ENCODE measurements around the gene RAPGEF5.
A peak's percentile ranks its signal among the peaks of the same experiment; 100 is the strongest.

RAPGEF5 gene

DNA sequence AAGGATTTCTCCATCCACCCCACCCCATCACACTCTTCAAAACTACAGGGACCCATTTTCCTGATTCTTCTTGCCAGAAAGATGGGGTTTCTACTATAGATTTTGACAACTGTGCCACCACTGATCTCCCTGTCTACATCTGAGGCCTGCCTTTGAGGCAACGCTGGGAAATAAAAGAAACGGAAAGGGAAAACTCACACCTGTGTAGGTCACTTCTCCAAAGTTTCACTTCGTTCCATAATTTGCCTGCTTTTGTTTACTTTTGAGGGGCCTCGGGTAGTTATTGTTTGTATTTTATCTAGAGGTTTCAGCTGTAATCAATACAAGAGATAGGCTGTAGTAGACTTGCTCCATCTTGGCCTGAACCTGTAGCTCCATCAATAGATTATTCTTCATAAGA is 56.1 kb downstream of the RAPGEF5 start:
- Histone ChIP-seq H3K9me3 (peaks cover 15% of the 10 kb centered on the region), H4K20me1 (no peaks in the 10 kb centered on the region)

DNA sequence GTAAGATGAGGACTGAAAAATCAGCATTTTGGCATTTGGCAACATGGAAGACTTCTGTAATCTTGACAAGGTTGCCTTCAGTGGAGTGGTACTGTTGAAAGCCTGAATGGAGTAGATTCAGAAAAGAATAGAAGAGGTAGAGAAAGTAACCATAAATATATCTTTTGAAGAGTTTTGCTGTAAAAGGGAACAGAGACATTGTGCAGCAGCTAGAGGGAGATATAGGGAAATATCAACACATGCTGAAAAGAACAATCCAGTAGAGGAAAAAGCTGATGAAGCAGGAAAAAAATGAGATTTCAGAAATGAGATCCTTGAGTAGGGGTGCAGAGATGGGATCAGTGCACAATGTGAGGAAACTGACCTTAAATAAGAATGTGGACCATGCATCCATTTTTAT is 60.0 kb downstream of the RAPGEF5 start:
- no peaks in the 10 kb centered on the region for H4K20me1 ChIP-seq
- H3K27ac ChIP-seq = no peak overlapping the region
- peaks cover 10% of the 10 kb centered on the region for H3K9me3 ChIP-seq
- H3K9ac ChIP-seq = no peak overlapping the region
- H3K4me2 ChIP-seq = no peak overlapping the region
- H3K4me1 ChIP-seq = peaks cover 15% of the 10 kb centered on the region
- H3K27me3 ChIP-seq = no peaks in the 10 kb centered on the region
- no peak overlapping the region for H3K4me3 ChIP-seq
- no peak for TF ChIP-seq Cebpa-rat (IDR thresholded peaks at IDR 0.05)
- H3K36me3 ChIP-seq = peaks cover 85% of the 10 kb centered on the region

More for the DNA sequence above, 56.1 kb downstream of the RAPGEF5 start:
- no peak overlapping the region for H3K9ac ChIP-seq
- TF ChIP-seq Cebpa-rat (IDR thresholded peaks at IDR 0.05) = no peak
- peaks cover 14% of the 10 kb centered on the region for H3K4me1 ChIP-seq
- peaks cover 77% of the 10 kb centered on the region for H3K36me3 ChIP-seq
- no peak overlapping the region for H3K27ac ChIP-seq
- no peak overlapping the region for H3K4me3 ChIP-seq
- no peaks in the 10 kb centered on the region for H3K27me3 ChIP-seq
- no peak overlapping the region for H3K4me2 ChIP-seq

DNA sequence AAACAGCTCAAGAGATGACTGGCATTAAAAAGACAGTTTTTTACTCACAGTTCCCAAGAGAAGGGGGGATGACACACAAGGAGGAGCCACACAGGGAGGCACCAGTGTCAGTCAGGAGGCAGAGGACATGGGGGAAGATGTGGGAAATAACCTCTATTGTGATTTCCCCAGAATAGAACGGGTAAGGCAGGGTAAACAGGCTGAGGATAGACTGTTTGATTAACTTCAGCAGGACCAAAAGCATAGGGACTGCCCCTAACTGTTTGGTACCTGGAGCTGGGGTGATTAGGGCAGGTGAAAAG is 60.7 kb downstream of the RAPGEF5 start:
- H3K27me3 ChIP-seq = no peaks in the 10 kb centered on the region
- no peaks in the 10 kb centered on the region for H4K20me1 ChIP-seq
- no peak overlapping the region for H3K4me3 ChIP-seq
- H3K27ac ChIP-seq = no peak overlapping the region
- peaks cover 85% of the 10 kb centered on the region for H3K36me3 ChIP-seq
- H3K4me1 ChIP-seq = peaks cover 15% of the 10 kb centered on the region
- peaks cover 11% of the 10 kb centered on the region for H3K9me3 ChIP-seq
- no peak for TF ChIP-seq Cebpa-rat (IDR thresholded peaks at IDR 0.05)
- H3K9ac ChIP-seq = no peak overlapping the region
- H3K4me2 ChIP-seq = no peak overlapping the region

DNA sequence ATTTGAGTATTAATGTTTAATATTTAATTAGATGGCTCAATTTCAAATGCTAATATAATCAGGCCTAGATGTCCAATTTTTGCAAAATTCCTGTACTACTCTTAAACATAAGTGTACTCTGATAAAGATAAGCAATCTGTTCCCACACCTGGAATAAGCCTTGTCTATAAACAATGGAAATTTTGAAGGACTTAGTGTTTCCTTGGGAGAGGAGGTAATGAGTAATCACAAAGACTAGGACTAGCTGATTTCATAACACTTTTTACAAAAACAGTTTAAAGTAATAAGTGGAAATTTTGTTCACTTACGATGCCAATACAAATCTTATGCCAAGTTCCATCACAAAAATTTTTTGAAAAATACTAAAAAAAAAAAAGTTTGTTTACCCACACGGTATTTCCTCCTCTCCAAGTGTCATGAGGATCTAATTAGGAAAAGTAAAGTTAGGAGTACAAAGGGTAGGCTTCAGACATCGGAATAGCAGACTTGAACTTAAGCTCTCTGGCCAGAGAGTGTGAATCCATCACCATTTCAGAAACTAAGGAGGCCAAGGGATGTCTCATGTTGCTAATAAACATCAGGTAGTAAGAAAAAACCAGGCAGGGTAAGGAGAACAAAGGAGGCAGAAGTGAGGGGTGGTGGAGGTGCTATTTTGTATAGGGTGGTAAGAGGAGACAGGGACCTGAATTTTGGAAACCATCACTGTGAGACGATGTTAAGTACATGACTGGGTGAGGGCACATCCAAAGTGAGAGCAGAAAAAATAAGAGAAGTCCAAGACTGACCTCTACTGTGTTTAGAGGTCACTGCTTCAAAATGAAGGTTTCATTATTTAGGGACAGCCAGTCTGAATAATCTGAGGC is 61.3 kb downstream of the RAPGEF5 start:
- H3K36me3 ChIP-seq = peaks cover 85% of the 10 kb centered on the region
- H3K27ac ChIP-seq = no peak overlapping the region
- H3K9me3 ChIP-seq = peaks cover 15% of the 10 kb centered on the region
- no peaks in the 10 kb centered on the region for H3K27me3 ChIP-seq
- peaks cover 15% of the 10 kb centered on the region for H3K4me1 ChIP-seq
- H4K20me1 ChIP-seq = no peaks in the 10 kb centered on the region
- no peak overlapping the region for H3K4me2 ChIP-seq
- H3K9ac ChIP-seq = no peak overlapping the region
- no peak for TF ChIP-seq Cebpa-rat (IDR thresholded peaks at IDR 0.05)
- no peak overlapping the region for H3K4me3 ChIP-seq

DNA sequence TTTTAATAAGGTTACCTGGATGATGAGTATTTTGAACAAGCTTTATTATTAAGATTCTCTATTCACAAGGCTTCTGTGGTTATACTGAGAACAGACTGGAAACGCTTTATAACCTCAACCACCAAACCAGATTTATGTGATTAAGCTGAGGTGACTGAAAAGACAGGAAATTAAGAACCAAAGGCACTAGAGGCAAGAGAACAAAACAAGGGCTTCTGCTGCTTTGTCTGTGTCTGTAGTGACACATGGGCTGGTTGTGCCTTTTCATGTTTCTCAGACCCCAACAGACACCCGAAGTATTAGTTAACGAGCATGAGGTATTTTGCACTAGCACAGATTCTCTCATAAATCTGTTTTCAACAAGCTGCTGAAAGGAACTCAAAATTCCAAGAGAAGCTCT is 64.4 kb downstream of the RAPGEF5 start:
- Histone ChIP-seq H3K4me2 (0 out of 2 replicates have a peak overlapping the region, but pooled peaks have one; percentile 13), H4K20me1 (no peaks in the 10 kb centered on the region), H3K9ac (no peak overlapping the region), H3K27me3 (no peaks in the 10 kb centered on the region), H3K27ac (no peak overlapping the region), H3K9me3 (peaks cover 17% of the 10 kb centered on the region), H3K36me3 (peaks cover 92% of the 10 kb centered on the region), H3K4me1 (peaks cover 15% of the 10 kb centered on the region), H3K4me3 (no peak overlapping the region)
- TF ChIP-seq Cebpa-rat (IDR thresholded peaks at IDR 0.05) = no peak

DNA sequence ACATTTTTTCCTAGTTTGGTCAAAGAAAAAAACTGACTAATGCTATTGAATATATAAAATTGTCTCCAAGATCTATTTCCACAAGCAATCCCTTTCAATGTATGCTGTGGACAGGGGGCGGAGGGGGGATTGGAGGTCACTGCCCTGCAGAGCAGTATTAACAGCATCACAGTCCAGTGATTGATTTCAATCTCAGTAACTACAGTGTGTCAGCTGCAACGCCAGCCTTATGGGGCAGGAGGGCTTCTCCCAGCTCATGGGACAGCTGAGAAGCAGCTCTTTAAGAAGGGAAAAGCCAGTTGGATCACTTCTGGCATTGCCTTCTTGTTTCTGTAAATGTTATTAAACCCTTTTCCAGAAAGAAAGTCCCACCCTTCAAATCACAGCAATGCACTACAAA is 65.0 kb downstream of the RAPGEF5 start:
- Histone ChIP-seq H3K27me3 (no peaks in the 10 kb centered on the region), H4K20me1 (no peaks in the 10 kb centered on the region), H3K4me2 (no peak overlapping the region), H3K9me3 (peaks cover 17% of the 10 kb centered on the region), H3K27ac (no peak overlapping the region), H3K36me3 (peaks cover 92% of the 10 kb centered on the region), H3K9ac (no peak overlapping the region), H3K4me3 (no peak overlapping the region), H3K4me1 (peaks cover 15% of the 10 kb centered on the region)
- no peak for TF ChIP-seq Cebpa-rat (IDR thresholded peaks at IDR 0.05)

DNA sequence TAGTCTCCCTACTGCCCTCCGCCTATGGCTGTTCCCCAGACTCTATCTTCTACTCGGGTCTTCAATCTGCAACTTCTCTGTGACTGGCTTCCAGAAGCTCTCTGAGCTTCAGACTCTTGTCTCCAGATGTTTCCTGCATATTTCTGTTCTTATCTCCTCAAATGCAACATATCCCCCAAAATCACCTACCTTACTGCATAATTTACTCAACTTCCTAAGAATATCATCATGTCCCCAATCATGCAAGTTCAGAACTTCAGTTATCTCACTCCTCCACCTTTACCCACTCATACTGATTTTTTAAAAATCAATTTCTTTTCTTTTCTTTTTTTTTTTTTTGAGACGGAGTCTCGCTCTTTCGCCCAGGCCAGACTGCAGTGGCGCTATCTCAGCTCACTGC is 68.8 kb downstream of the RAPGEF5 start:
- TF ChIP-seq Cebpa-rat (IDR thresholded peaks at IDR 0.05) = no peak
- Histone ChIP-seq H3K4me3 (no peak overlapping the region), H3K9me3 (peaks cover 17% of the 10 kb centered on the region), H3K27me3 (no peaks in the 10 kb centered on the region), H3K36me3 (peaks cover 65% of the 10 kb centered on the region), H3K4me2 (no peak overlapping the region), H3K27ac (no peak overlapping the region), H3K4me1 (peaks cover 12% of the 10 kb centered on the region), H3K9ac (no peak overlapping the region), H4K20me1 (no peaks in the 10 kb centered on the region)

DNA sequence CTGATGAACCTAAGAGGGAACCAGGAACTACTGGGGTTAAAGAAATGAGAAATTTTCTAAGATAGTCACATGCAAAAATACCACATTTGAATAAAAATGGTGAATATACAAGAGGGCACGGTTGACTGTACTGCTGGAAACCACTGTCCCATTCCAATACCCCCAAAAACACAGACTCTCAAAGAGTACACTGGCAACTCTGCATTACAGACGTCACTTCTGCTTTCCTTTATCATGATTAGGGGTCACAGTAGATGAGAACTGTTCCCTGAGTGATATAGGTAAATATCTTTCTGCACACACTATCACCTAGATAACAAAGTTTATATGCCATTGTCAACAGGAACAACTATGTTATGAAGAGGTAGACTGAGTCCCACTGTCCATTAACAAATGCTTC is 69.5 kb downstream of the RAPGEF5 start:
- Histone ChIP-seq H3K4me3 (no peak overlapping the region), H3K9me3 (peaks cover 17% of the 10 kb centered on the region), H3K27me3 (no peaks in the 10 kb centered on the region), H3K4me2 (no peak overlapping the region), H3K4me1 (peaks cover 4% of the 10 kb centered on the region; the same call in 1 of the 2 replicates), H3K36me3 (peaks cover 57% of the 10 kb centered on the region), H3K9ac (no peak overlapping the region), H4K20me1 (no peaks in the 10 kb centered on the region), H3K27ac (no peak overlapping the region)
- TF ChIP-seq Cebpa-rat (IDR thresholded peaks at IDR 0.05) = no peak

DNA sequence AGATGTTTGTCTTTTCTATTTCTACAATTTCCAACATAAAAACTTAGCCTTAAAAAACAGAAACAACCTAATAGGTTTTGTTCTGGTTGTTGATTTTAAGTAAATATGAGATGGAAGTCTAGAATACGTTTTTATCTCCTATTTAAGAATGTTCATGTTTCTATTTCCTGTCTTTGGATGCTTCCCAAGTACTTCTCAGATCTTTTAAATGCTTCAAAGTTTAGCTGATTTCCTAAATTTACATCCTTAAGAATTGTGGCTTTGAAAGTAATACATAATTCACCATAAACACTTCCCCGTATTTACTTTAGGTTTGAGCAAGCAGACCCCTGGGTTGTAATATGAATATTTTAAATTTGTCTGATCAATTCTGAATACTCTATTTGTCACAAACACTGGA is 70.5 kb downstream of the RAPGEF5 start:
- Histone ChIP-seq H3K9ac (no peak overlapping the region), H3K27ac (no peak overlapping the region), H3K36me3 (peaks cover 52% of the 10 kb centered on the region), H3K4me3 (no peak overlapping the region), H3K27me3 (no peaks in the 10 kb centered on the region), H3K4me1 (no peaks in the 10 kb centered on the region), H3K4me2 (no peak overlapping the region), H3K9me3 (peaks cover 17% of the 10 kb centered on the region), H4K20me1 (no peaks in the 10 kb centered on the region)
- no peak for TF ChIP-seq Cebpa-rat (IDR thresholded peaks at IDR 0.05)

DNA sequence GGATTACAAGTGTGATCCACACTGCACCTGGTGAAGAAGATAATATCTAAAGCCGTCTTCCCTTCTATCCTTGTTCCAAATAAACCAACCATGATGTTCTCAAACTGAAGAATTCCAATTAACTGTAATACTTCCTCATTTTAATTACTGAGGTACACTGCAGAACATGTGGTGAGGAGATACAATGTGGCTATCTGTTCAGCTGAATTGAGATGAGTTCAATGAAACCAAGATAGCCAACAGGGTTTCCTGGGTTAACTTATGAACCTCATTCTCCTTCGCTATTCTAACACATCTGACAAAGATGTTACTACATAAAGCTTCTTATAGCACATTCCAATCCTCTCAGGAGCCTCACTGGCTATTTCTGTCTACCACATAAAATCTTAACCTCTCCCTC is 75.5 kb downstream of the RAPGEF5 start:
- H3K27ac ChIP-seq = no peak overlapping the region

More for the DNA sequence above, 75.5 kb downstream of the RAPGEF5 start:
- no peaks in the 10 kb centered on the region for H3K9me3 ChIP-seq
- TF ChIP-seq Cebpa-rat (IDR thresholded peaks at IDR 0.05) = no peak
- no peaks in the 10 kb centered on the region for H3K4me1 ChIP-seq
- H3K4me2 ChIP-seq = no peak overlapping the region
- H4K20me1 ChIP-seq = no peaks in the 10 kb centered on the region
- H3K4me3 ChIP-seq = no peak overlapping the region
- no peaks in the 10 kb centered on the region for H3K27me3 ChIP-seq
- peaks cover 34% of the 10 kb centered on the region for H3K36me3 ChIP-seq
- H3K9ac ChIP-seq = no peak overlapping the region

All from BLaER1 (cell line).